Mesendoderm (in vitro differentiated cells): Measurements from ENCODE around the gene DDX53.
A peak's percentile ranks its signal among the peaks of the same experiment; 100 is the strongest.

ENCODE experiments used
- DNase-seq: peaks from one replicate; pipeline ENCODE4 v3.0.0; 2013
- H2AK5ac ChIP-seq: 2 replicates; pipeline ENCODE4 v1.6.1; 2013; ENCODE audit warnings: low read length, inconsistent platforms
- H2BK120ac ChIP-seq: 2 replicates; pipeline ENCODE4 v1.6.1; 2013; ENCODE audit warnings: low read depth, mild to moderate bottlenecking, low read length, moderate library complexity, mixed read lengths
- H2BK15ac ChIP-seq: replicated peaks from 2 replicates; pipeline ENCODE4 v1.6.1; 2013; ENCODE audit warnings: low read depth, mild to moderate bottlenecking, moderate library complexity
- H2BK5ac ChIP-seq: 2 replicates; pipeline ENCODE4 v1.6.1; 2013; ENCODE audit warnings: low read length, inconsistent platforms
- H3K18ac ChIP-seq: 2 replicates; pipeline ENCODE4 v1.6.1; 2013; ENCODE audit warnings: mild to moderate bottlenecking, low read length, mixed read lengths
- H3K23ac ChIP-seq: one replicate; pipeline ENCODE4 v1.6.1; 2013; ENCODE audit warnings: low read length
- H3K27ac ChIP-seq: 2 replicates; pipeline ENCODE4 v1.5.1; 2013; ENCODE audit warnings: low read depth, mild to moderate bottlenecking, inconsistent platforms, low read length, moderate library complexity
- H3K27me3 ChIP-seq: 2 replicates; pipeline ENCODE4 v1.6.1; 2013; ENCODE audit warnings: low read length, control low read depth, mild to moderate bottlenecking, inconsistent platforms; ENCODE audit not compliant: insufficient read depth, poor library complexity
- H3K36me3 ChIP-seq: 2 replicates; pipeline ENCODE4 v1.6.1; 2013; ENCODE audit warnings: low read length, inconsistent platforms; ENCODE audit not compliant: control insufficient read depth, insufficient read depth
- H3K4ac ChIP-seq: one replicate; pipeline ENCODE4 v1.6.1; 2013; ENCODE audit warnings: low read depth, mild to moderate bottlenecking, low read length, moderate library complexity
- H3K4me1 ChIP-seq: 2 replicates; pipeline ENCODE4 v1.6.1; 2013; ENCODE audit warnings: low read depth, low read length, inconsistent platforms; ENCODE audit not compliant: control insufficient read depth
- H3K4me2 ChIP-seq: 2 replicates; pipeline ENCODE4 v1.6.1; 2013; ENCODE audit warnings: low read length
- H3K4me3 ChIP-seq: 2 replicates; pipeline ENCODE4 v1.5.1; 2013; ENCODE audit warnings: mild to moderate bottlenecking, low read length
- H3K56ac ChIP-seq: one replicate; pipeline ENCODE4 v1.6.1; 2013; ENCODE audit warnings: low read length
- H3K79me1 ChIP-seq: 2 replicates; pipeline ENCODE4 v1.6.1; 2013; ENCODE audit warnings: low read length, inconsistent platforms
- H3K79me2 ChIP-seq: 2 replicates; pipeline ENCODE4 v1.6.1; 2013; ENCODE audit warnings: mild to moderate bottlenecking, low read length; ENCODE audit not compliant: control insufficient read depth, insufficient read depth
- H3K9ac ChIP-seq: 2 replicates; pipeline ENCODE4 v1.6.1; 2013; ENCODE audit warnings: low read length, inconsistent platforms
- H4K5ac ChIP-seq: one replicate; pipeline ENCODE4 v1.6.1; 2013; ENCODE audit warnings: low read length
- H4K8ac ChIP-seq: one replicate; pipeline ENCODE4 v1.6.1; 2013; ENCODE audit warnings: low read depth, mild to moderate bottlenecking, control low read depth, low read length, moderate library complexity
- WGBS: extraction: QIAGEN DNeasy Blood & Tissue Kit; methylation state at CpG from one replicate; pipeline ENCODE4 v1.1.7; 2013; ENCODE audit warnings: low lambda C conversion rate, missing lambda C conversion rate; ENCODE audit not compliant: insufficient coverage; ENCODE audit errors: extremely low coverage; 5-methylcytosine and 5-hydroxymethylcytosine counted together

Gene DDX53

GRCh38 chrX:22963196-22963595 lies 36.6 kb upstream of the DDX53 start:
- no peak overlapping the region for H2AK5ac ChIP-seq
- H3K4me2 ChIP-seq: no peak overlapping the region
- H3K18ac ChIP-seq: no peak overlapping the region
- H2BK120ac ChIP-seq: no peak overlapping the region
- no peak overlapping the region for H2BK15ac ChIP-seq
- DNase-seq: no peak
- no peaks in the 10 kb centered on the region for H3K27me3 ChIP-seq
- H3K79me2 ChIP-seq: no peaks in the 10 kb centered on the region
- WGBS: no CpG with 5 or more reads among the region's 2 CpGs
- H3K27ac ChIP-seq: no peak overlapping the region
- no peak overlapping the region for H2BK5ac ChIP-seq
- no peaks in the 10 kb centered on the region for H3K79me1 ChIP-seq
- no peaks in the 10 kb centered on the region for H3K4me1 ChIP-seq
- no peak overlapping the region for H3K23ac ChIP-seq
- H3K4ac ChIP-seq: no peak overlapping the region
- no peak overlapping the region for H4K5ac ChIP-seq
- H4K8ac ChIP-seq: no peak overlapping the region
- no peak overlapping the region for H3K9ac ChIP-seq
- no peaks in the 10 kb centered on the region for H3K36me3 ChIP-seq
- H3K56ac ChIP-seq: no peak overlapping the region
- H3K4me3 ChIP-seq: no peak overlapping the region

GRCh38 chrX:22968494-22968893 lies 31.3 kb upstream of the DDX53 start:
- no peak overlapping the region for H3K18ac ChIP-seq
- no peaks in the 10 kb centered on the region for H3K36me3 ChIP-seq
- no peak overlapping the region for H3K9ac ChIP-seq
- peak; percentile 11 for DNase-seq
- H2BK15ac ChIP-seq: no peak overlapping the region
- no peak overlapping the region for H3K4ac ChIP-seq
- H4K5ac ChIP-seq: no peak overlapping the region
- no peak overlapping the region for H2AK5ac ChIP-seq
- no peaks in the 10 kb centered on the region for H3K79me1 ChIP-seq
- no peak overlapping the region for H2BK120ac ChIP-seq
- H3K4me3 ChIP-seq: no peak overlapping the region
- no peak overlapping the region for H2BK5ac ChIP-seq
- H3K23ac ChIP-seq: no peak overlapping the region
- H3K79me2 ChIP-seq: no peaks in the 10 kb centered on the region
- H3K27me3 ChIP-seq: no peaks in the 10 kb centered on the region
- H3K4me1 ChIP-seq: no peaks in the 10 kb centered on the region
- H3K27ac ChIP-seq: no peak overlapping the region
- no peak overlapping the region for H3K4me2 ChIP-seq
- WGBS: no CpG with 5 or more reads among the region's 2 CpGs
- no peak overlapping the region for H4K8ac ChIP-seq
- H3K56ac ChIP-seq: no peak overlapping the region

- no peaks in the 10 kb centered on the region for H3K79me2 ChIP-seq
- no peak for DNase-seq
- no CpG with 5 or more reads among the region's 1 CpG for WGBS
- H2AK5ac ChIP-seq: no peak overlapping the region
- H2BK5ac ChIP-seq: no peak overlapping the region
- no peak overlapping the region for H3K9ac ChIP-seq
- no peak overlapping the region for H3K18ac ChIP-seq
- H2BK120ac ChIP-seq: no peak overlapping the region
- no peaks in the 10 kb centered on the region for H3K79me1 ChIP-seq
- H3K56ac ChIP-seq: no peak overlapping the region
- H3K4me3 ChIP-seq: no peak overlapping the region
- no peak overlapping the region for H3K4ac ChIP-seq
- H4K5ac ChIP-seq: no peak overlapping the region
- no peak overlapping the region for H3K27ac ChIP-seq
- H2BK15ac ChIP-seq: no peak overlapping the region
- no peaks in the 10 kb centered on the region for H3K36me3 ChIP-seq
- H3K4me2 ChIP-seq: no peak overlapping the region
- H3K27me3 ChIP-seq: no peaks in the 10 kb centered on the region
- no peaks in the 10 kb centered on the region for H3K4me1 ChIP-seq
- no peak overlapping the region for H3K23ac ChIP-seq
- H4K8ac ChIP-seq: no peak overlapping the region
These were observed 30.3 kb upstream of the DDX53 start for GRCh38 chrX:22969411-22969810.

GRCh38 chrX:22970861-22971260 lies 28.9 kb upstream of the DDX53 start:
- Histone ChIP-seq H3K36me3 (no peaks in the 10 kb centered on the region), H3K56ac (no peak overlapping the region), H2AK5ac (no peak overlapping the region), H3K4me3 (no peak overlapping the region), H2BK15ac (no peak overlapping the region), H3K79me2 (no peaks in the 10 kb centered on the region), H3K4me1 (no peaks in the 10 kb centered on the region), H3K18ac (no peak overlapping the region), H2BK5ac (no peak overlapping the region), H3K27me3 (no peaks in the 10 kb centered on the region), H3K79me1 (no peaks in the 10 kb centered on the region), H4K8ac (no peak overlapping the region), H3K27ac (no peak overlapping the region), H3K4me2 (no peak overlapping the region), H3K23ac (no peak overlapping the region), H4K5ac (no peak overlapping the region), H2BK120ac (no peak overlapping the region), H3K4ac (no peak overlapping the region), H3K9ac (no peak overlapping the region)
- no peak for DNase-seq
- no CpG with 5 or more reads among the region's 1 CpG for WGBS

GRCh38 chrX:22974616-22975015 lies 25.1 kb upstream of the DDX53 start:
- Histone ChIP-seq H3K9ac (no peak overlapping the region), H3K4me3 (no peak overlapping the region), H3K79me1 (no peaks in the 10 kb centered on the region), H2BK15ac (no peak overlapping the region), H3K4ac (no peak overlapping the region), H3K4me1 (no peaks in the 10 kb centered on the region), H4K5ac (no peak overlapping the region), H2BK5ac (no peak overlapping the region), H2AK5ac (no peak overlapping the region), H3K23ac (no peak overlapping the region), H2BK120ac (no peak overlapping the region), H3K18ac (no peak overlapping the region), H3K27me3 (no peaks in the 10 kb centered on the region), H4K8ac (no peak overlapping the region), H3K4me2 (no peak overlapping the region), H3K27ac (no peak overlapping the region), H3K36me3 (no peaks in the 10 kb centered on the region), H3K79me2 (no peaks in the 10 kb centered on the region), H3K56ac (no peak overlapping the region)
- no peak for DNase-seq
- no CpG with 5 or more reads among the region's 4 CpGs for WGBS

GRCh38 chrX:22975786-22976185 lies 24.0 kb upstream of the DDX53 start:
- no peaks in the 10 kb centered on the region for H3K27me3 ChIP-seq
- H3K4me2 ChIP-seq: no peak overlapping the region
- H3K18ac ChIP-seq: no peak overlapping the region
- DNase-seq: no peak
- H3K36me3 ChIP-seq: no peaks in the 10 kb centered on the region
- WGBS: no CpG with 5 or more reads among the region's 1 CpG
- H3K4me3 ChIP-seq: no peak overlapping the region
- no peak overlapping the region for H3K23ac ChIP-seq
- no peak overlapping the region for H3K56ac ChIP-seq
- H3K79me2 ChIP-seq: no peaks in the 10 kb centered on the region
- no peak overlapping the region for H3K9ac ChIP-seq
- H2BK5ac ChIP-seq: no peak overlapping the region
- H3K79me1 ChIP-seq: no peaks in the 10 kb centered on the region
- no peak overlapping the region for H3K27ac ChIP-seq
- no peak overlapping the region for H3K4ac ChIP-seq
- H2BK120ac ChIP-seq: no peak overlapping the region
- H4K5ac ChIP-seq: no peak overlapping the region
- no peaks in the 10 kb centered on the region for H3K4me1 ChIP-seq
- H2AK5ac ChIP-seq: no peak overlapping the region
- no peak overlapping the region for H2BK15ac ChIP-seq
- no peak overlapping the region for H4K8ac ChIP-seq
